GM21737 (cell line): ENCODE results near the gene CAVIN3.

Experiments used
- ATAC-seq: cut with Tn5 transposase; IDR thresholded peaks from one replicate; pipeline ENCODE4 v1.9.1; 2021; ENCODE audit warnings: mild to moderate bottlenecking, moderate library complexity; ENCODE audit not compliant: unreplicated experiment

The CAVIN3 gene

GRCh38 chr11:6320411-6321155, at the start of gene CAVIN3:
Gene CAVIN3, minus strand, starts transcription at chr11:6320501. Its CDS starts 25 bp downstream, at chr11:6320476.
- ATAC-seq, result peak; percentile 46

- ATAC-seq, result no peak
These were observed 45.4 kb upstream of the CAVIN3 start for GRCh38 chr11:6365659-6366058.

- peak; percentile 93 for ATAC-seq
These were observed 42.8 kb upstream of the CAVIN3 start for GRCh38 chr11:6362873-6363678.

GRCh38 chr11:6362185-6362872, 42.0 kb upstream of the CAVIN3 start:
- no peak for ATAC-seq

- no peak for ATAC-seq
These were observed 39.9 kb upstream of the CAVIN3 start for GRCh38 chr11:6360183-6360582.

- no peak for ATAC-seq
These were observed 36.9 kb upstream of the CAVIN3 start for GRCh38 chr11:6357222-6357621.

GRCh38 chr11:6356503-6357055, 36.3 kb upstream of the CAVIN3 start:
- ATAC-seq, result no peak

GRCh38 chr11:6354651-6355485, 34.6 kb upstream of the CAVIN3 start:
- no peak for ATAC-seq

GRCh38 chr11:6353367-6353987, 33.2 kb upstream of the CAVIN3 start:
- no peak for ATAC-seq

GRCh38 chr11:6351782-6352382, 31.6 kb upstream of the CAVIN3 start:
- ATAC-seq, result no peak

GRCh38 chr11:6350486-6350885, 30.2 kb upstream of the CAVIN3 start:
- no peak for ATAC-seq

GRCh38 chr11:6350043-6350442, 29.7 kb upstream of the CAVIN3 start:
- no peak for ATAC-seq

GRCh38 chr11:6345366-6345765, 25.1 kb upstream of the CAVIN3 start:
- ATAC-seq, result no peak

GRCh38 chr11:6336293-6336692, 16.0 kb upstream of the CAVIN3 start:
- no peak for ATAC-seq

- no peak for ATAC-seq
These were observed 14.5 kb upstream of the CAVIN3 start for GRCh38 chr11:6334806-6335205.

- ATAC-seq, result no peak
These were observed 12.8 kb upstream of the CAVIN3 start for GRCh38 chr11:6333095-6333494.

GRCh38 chr11:6332066-6332465, 11.8 kb upstream of the CAVIN3 start:
- no peak for ATAC-seq

GRCh38 chr11:6328321-6328720, 8.0 kb upstream of the CAVIN3 start:
- no peak for ATAC-seq

GRCh38 chr11:6327806-6328205, 7.5 kb upstream of the CAVIN3 start:
- no peak for ATAC-seq

GRCh38 chr11:6326985-6327384, 6.7 kb upstream of the CAVIN3 start:
- ATAC-seq, result no peak
